ENCODE data around the gene SMARCC1. TPM values are rescaled to one million over a fixed set of nuclear protein-coding genes. Genes with fewer than 3 reads are reported as not detected.
"Not testable (repeated sequence)": the region's sequence is repeated elsewhere in the genome, so short reads cannot be mapped to it uniquely, and the experiment has no call there.

The SMARCC1 gene
- polyA plus RNA-seq, 2 of the 4 experiments (the other 2 are of a cell fraction): 27.1 to 27.5 TPM

- Histone ChIP-seq H3K4me1 (no peaks in the 10 kb centered on the region), H3K4me3 (no peak overlapping the region), H3K4me2 (no peak overlapping the region), H3K9me3 (no peaks in the 10 kb centered on the region), H3K27ac (no peak overlapping the region)
- CTCF ChIA-PET: no interaction called here
- no peak for FAIRE-seq
- 89% methylated on average over 4 of the region's 4 CpGs for WGBS (ENCODE audit: missing lambda C conversion rate)
- POLR2A ChIA-PET: no interaction called here
- TF ChIP-seq RFX5 (IDR thresholded peaks at IDR 0.05): no peak
- no peak for TF ChIP-seq CHD4 (IDR thresholded peaks at IDR 0.05; ENCODE audit: borderline replicate concordance)
- TF ChIP-seq HDAC2 (IDR thresholded peaks at IDR 0.05): no peak
- no peak for TF ChIP-seq BHLHE40 (IDR thresholded peaks at IDR 0.05; ENCODE audit: low read depth, low read length)
- TF ChIP-seq ELK1 (IDR thresholded peaks at IDR 0.05; ENCODE audit: low read depth, low read length): no peak
- no peak for DNase-seq (ENCODE audit: low read depth in 1 of 2, low spot score in 1 of 2)
- ATAC-seq: no peak
These were observed 20.6 kb downstream of the SMARCC1 start for GRCh38 chr3:47761046-47761445.

- CTCF ChIA-PET: not testable (repeated sequence)
These were observed 21.5 kb downstream of the SMARCC1 start for GRCh38 chr3:47760207-47760606.

GRCh38 chr3:47758261-47759025 lies 23.2 kb downstream of the SMARCC1 start:
- DNase-seq (ENCODE audit: low read depth in 1 of 2, low spot score in 1 of 2) (no peak), ATAC-seq (no peak), FAIRE-seq (no peak)
- Histone ChIP-seq H3K4me2 (no peak overlapping the region), H3K27ac (no peak overlapping the region), H3K4me3 (no peak overlapping the region), H3K4me1 (no peaks in the 10 kb centered on the region), H3K9me3 (no peaks in the 10 kb centered on the region)
- ChIA-PET CTCF (interaction anchor here (1.0 kb wide), 1 partner anchor 13 kb away, joined by 3 read pairs; no protein-coding TSS in a partner anchor), POLR2A (no interaction called here)
- 85% methylated on average over 14 of the region's 14 CpGs for WGBS (ENCODE audit: missing lambda C conversion rate)
- TF ChIP-seq TFCP2L1 (CRISPR knock-in tag; IDR thresholded peaks at IDR 0.05) (no peak), JUN (IDR thresholded peaks at IDR 0.05) (no peak), ELK1 (IDR thresholded peaks at IDR 0.05; ENCODE audit: low read depth, low read length) (no peak), SMC3 (IDR thresholded peaks at IDR 0.05) (no peak), PHF8 (IDR thresholded peaks at IDR 0.05; ENCODE audit: borderline replicate concordance, low read depth) (no peak), CHD2 (IDR thresholded peaks at IDR 0.05; ENCODE audit: low read length, partially characterized antibody) (no peak), MYC (IDR thresholded peaks at IDR 0.05; ENCODE audit: borderline replicate concordance, low read length) (no peak), CBX8 (IDR thresholded peaks at IDR 0.05) (no peak), HEYL (CRISPR knock-in tag; IDR thresholded peaks at IDR 0.05) (no peak)

More at GRCh38 chr3:47760207-47760606, 21.5 kb downstream of the SMARCC1 start:
- POLR2A ChIA-PET; H3K27ac ChIP-seq; FAIRE-seq; H3K4me2 ChIP-seq; DNase-seq (ENCODE audit: low read depth in 1 of 2, low spot score in 1 of 2); ATAC-seq; H3K4me1 ChIP-seq; H3K4me3 ChIP-seq; H3K9me3 ChIP-seq: not testable (repeated sequence)
- 98% methylated on average over 4 of the region's 4 CpGs for WGBS (ENCODE audit: missing lambda C conversion rate)

- FAIRE-seq (no peak), DNase-seq (ENCODE audit: low read depth in 1 of 2, low spot score in 1 of 2) (no peak), ATAC-seq (no peak)
- TF ChIP-seq ZFP36 (IDR thresholded peaks at IDR 0.05; ENCODE audit: borderline replicate concordance, partially characterized antibody) (no peak), NPAS2 (CRISPR knock-in tag; IDR thresholded peaks at IDR 0.05; ENCODE audit: borderline replicate concordance) (no peak), JUN (IDR thresholded peaks at IDR 0.05) (no peak), POLR2AphosphoS2 (conservative IDR thresholded peaks at IDR 0.05; ENCODE audit: low read length) (no peak), RFX5 (IDR thresholded peaks at IDR 0.05) (no peak), FOXS1 (CRISPR knock-in tag; IDR thresholded peaks at IDR 0.05) (no peak), ZC3H11A (IDR thresholded peaks at IDR 0.05) (no peak), EHF (CRISPR knock-in tag; IDR thresholded peaks at IDR 0.05) (no peak), HOXB5 (CRISPR knock-in tag; IDR thresholded peaks at IDR 0.05) (no peak), JUNB (IDR thresholded peaks at IDR 0.05) (no peak), PBX3 (IDR thresholded peaks at IDR 0.05) (no peak), CEBPB (IDR thresholded peaks at IDR 0.05) (no peak), HES2 (IDR thresholded peaks at IDR 0.05) (no peak)
- H3K27ac ChIP-seq: no peak overlapping the region
- 94% methylated on average over 3 of the region's 3 CpGs for WGBS (ENCODE audit: missing lambda C conversion rate)
- H3K4me1 ChIP-seq: no peaks in the 10 kb centered on the region
- H3K4me2 ChIP-seq: no peak overlapping the region
- CTCF ChIA-PET: no interaction called here
- no peak overlapping the region for H3K4me3 ChIP-seq
- POLR2A ChIA-PET: interaction anchor here (0.7 kb wide), 1 partner anchor 19 kb away, joined by 6 read pairs; no protein-coding TSS in a partner anchor
- H3K9me3 ChIP-seq: no peaks in the 10 kb centered on the region
These were observed 29.0 kb downstream of the SMARCC1 start for GRCh38 chr3:47752716-47753115.

- H3K4me1 ChIP-seq; CTCF ChIA-PET; FAIRE-seq; H3K4me2 ChIP-seq; H3K9me3 ChIP-seq; DNase-seq (ENCODE audit: low read depth in 1 of 2, low spot score in 1 of 2); ATAC-seq; H3K4me3 ChIP-seq; H3K27ac ChIP-seq: not testable (repeated sequence)
- POLR2A ChIA-PET: interaction anchor here (0.6 kb wide), 1 partner anchor 38 kb away, joined by 3 read pairs; no protein-coding TSS in a partner anchor
- WGBS (ENCODE audit: missing lambda C conversion rate): 95% methylated on average over 11 of the region's 12 CpGs
These were observed 30.8 kb downstream of the SMARCC1 start for GRCh38 chr3:47750811-47751354.

Data from A549 (cell line).